ENCODE data around the gene NANOS2. TPM values are rescaled to one million over a fixed set of nuclear protein-coding genes. Genes with fewer than 3 reads are reported as not detected.
"Not testable (repeated sequence)": the region's sequence is repeated elsewhere in the genome, so short reads cannot be mapped to it uniquely, and the experiment has no call there.

Gene NANOS2
- total RNA-seq, 2 experiments from 2014 or later = not detected

DNA sequence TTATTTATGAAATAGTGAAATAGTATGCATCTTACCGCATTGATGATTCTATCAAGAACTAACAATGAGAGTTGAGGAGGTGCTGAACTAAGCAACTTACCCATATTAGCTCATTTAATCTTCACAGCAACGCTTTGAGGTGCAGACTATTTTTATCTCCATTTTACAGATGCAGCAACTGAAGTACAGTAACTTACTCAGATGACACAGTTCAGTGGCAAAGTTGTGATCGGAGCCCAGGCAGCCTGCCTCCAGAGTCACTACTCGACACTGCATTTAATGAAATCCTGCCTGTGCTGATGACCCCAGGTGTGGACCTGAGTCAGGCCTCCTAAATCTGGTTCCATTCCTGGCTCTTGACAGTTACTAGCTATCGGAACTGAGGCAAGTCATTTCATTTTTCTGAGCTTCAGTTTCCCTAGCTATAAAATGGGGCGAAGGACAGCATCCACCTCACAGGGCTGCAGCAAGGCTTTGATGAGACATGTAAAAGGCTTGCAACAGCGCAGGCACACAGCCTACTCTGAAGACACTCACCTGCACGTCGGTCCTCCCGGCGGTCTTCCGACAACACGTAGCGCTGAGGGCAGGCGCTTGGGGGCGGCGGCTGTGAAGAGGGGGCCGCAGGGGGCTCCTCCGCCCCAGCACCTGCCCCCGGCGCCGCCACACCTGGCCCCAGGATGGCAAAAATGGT is 13.7 kb downstream of the NANOS2 start:
- CTCF ChIA-PET = interaction anchor here (0.6 to 4.3 kb wide), 6 partner anchors 15 to 132 kb away, joined by 3 to 23 read pairs (median 4); partner anchors contain the start of genes FOXA3, IRF2BP1, SIX5 and SYMPK

DNA sequence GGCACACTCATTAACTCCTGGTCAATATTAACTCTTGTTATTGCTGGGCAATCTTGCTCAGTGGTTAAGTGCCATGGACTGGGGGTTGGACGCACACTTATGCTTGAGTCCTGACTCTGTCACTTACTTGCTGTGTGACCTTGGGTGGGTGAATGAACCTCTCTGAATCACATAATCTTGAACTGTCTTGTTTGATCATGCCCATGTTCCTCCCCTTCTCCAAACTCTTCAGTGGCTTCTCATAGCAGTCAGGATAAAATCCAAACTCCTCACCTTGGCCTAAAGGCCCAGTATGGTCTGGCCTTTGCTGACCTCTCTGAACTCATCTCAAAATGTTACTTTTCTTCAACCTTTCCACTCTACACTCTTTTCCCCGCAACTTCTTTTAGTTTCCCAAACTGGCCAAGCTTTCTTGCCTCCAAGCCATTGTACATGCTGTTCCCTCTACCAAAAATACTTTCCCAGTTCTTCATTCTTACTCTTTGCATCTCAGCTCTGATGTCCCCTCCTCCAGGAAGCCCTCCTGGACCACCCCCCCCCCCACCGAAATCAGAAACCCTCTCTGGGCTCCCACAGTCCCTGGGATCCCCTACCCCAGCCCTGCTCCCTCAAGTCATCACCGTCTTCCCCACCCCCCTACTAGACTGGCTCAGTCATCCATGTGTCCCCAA is 14.5 kb downstream of the NANOS2 start:
- POLR2A ChIA-PET = interaction anchor here (0.6 kb wide), 1 partner anchor 545 kb away, joined by 4 read pairs; no protein-coding TSS in a partner anchor
- CTCF ChIA-PET = interaction anchor here (0.6 to 4.3 kb wide), 6 partner anchors 14 to 131 kb away, joined by 3 to 23 read pairs (median 4); partner anchors contain the start of genes FOXA3, IRF2BP1, SIX5 and SYMPK

More for the DNA sequence above, 13.7 kb downstream of the NANOS2 start:
- POLR2A ChIA-PET = interaction anchor here (0.6 to 0.8 kb wide), 2 partner anchors 37 to 545 kb away, joined by 4 to 5 read pairs; no protein-coding TSS in a partner anchor

DNA sequence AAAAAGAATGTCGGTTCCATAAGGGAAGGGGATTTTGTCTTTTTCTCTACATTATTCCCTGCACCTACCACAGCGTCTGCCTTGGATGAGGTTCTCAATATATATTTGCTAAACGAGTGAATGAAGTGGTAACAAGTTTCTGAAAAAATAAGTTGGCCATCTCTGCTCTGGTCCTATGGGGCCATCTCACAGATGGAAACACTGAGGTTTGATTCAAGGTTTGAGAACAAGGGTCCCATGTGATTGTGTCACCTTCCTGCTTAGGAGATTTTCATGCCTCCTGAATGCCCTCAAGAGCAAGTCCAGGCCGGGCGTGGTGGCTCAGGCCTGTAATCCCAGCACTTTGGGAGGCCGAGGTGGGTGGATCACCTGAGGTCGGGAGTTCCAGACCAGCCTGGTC is 15.3 kb downstream of the NANOS2 start:
- POLR2A ChIA-PET = no interaction called here
- CTCF ChIA-PET = no interaction called here

DNA sequence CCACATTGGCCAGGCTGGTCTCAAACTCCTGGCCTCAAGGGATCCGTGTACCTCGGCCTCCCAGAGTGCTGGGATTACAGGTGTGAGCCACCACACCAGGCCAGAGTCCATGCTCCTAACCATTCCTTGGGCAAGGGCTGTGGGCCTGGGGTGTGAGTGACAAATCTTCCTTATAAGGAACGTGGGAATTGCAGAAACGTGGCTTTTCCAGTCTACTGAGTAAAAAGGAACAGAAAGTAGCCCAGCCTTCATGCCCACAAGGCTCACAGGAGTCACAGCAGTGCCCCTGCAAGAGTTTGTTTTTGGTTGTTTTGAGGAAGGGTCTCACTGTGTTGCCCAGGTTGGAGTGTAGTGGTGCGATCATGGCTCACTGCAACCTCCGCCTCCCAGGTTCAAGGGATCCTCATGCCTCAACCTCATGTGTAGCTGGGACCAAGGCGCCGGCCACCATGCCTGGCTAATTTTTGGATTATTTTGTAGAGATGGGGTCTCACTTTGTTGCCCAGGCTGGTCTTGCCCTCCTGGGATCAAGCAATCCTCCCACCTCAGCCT is 17.2 kb downstream of the NANOS2 start:
- ChIA-PET CTCF (no interaction called here), POLR2A (no interaction called here)

DNA sequence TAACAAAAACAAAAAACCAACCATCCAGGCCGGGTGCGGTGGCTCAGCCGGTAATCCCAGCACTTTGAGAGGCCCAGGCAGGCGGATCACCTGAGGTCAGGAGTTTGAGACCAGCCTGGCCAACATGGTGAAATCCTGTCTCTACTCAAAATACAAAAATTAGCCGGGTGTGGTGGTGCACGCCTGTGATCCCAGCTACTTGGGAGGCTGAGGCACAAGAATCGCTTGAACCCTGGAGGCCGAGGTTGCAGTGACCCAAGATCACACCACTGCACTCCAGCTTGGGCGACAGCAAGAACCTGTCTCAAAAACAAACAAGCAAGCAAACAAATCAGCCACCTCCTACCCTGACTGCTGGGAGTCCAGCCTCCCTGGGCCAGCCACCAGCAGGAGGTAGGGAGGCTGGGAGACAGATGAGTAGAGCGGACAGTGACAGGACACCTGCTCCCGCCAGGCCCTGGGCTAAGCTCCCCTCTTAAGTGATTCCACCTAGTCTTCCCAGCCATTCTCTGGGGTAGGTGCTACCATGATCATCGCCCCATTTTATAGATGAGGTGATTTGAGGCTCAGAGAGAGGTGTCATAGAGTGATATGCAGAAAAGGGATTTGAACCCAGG is 18.5 kb downstream of the NANOS2 start:
- CTCF ChIA-PET, POLR2A ChIA-PET: not testable (repeated sequence)

DNA sequence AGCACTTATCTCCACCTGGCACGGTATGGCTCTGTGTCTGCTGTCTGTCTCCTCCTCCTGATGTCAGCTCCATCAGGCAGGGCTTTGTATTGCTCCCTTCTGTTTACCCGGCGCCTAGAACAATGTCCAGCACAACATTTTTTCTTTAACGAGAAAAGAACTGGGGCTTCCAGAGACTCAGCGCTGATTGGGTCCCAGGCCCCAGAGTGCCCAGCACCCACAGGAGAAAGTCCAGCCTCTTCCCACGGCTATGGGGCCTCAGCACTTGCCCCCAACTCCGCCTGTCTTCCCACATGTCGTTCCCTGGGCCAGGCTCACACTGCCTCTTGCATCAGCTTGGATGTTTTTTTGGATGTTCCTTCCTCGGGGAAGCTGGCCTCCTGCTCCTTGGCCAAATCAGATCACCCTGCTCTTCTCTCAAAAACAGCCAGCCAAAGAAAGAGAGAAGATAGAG is 19.0 kb downstream of the NANOS2 start:
- POLR2A ChIA-PET = no interaction called here
- CTCF ChIA-PET = no interaction called here

DNA sequence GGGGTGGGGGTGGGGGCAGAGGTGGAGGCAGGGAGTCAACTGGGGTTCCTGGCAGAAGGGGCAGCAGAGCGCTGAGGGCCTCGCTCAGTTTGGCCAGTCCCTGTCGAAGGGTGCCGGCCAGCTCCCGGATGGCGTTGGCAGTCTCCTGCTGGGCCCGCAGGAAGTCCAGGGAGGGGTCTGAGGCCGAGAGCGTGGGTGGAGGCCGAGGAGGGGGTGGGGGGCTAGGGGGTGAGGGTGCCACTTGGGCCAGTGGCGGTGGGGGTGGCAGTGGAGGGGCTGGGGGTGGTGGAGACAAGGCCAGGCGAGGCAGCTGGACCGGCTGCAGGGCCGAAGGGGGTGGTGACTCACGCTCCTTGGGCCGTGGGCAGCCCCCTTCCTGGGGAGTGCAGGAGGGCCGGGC is 23.7 kb downstream of the NANOS2 start:
- CTCF ChIA-PET = no interaction called here
- POLR2A ChIA-PET = no interaction called here

DNA sequence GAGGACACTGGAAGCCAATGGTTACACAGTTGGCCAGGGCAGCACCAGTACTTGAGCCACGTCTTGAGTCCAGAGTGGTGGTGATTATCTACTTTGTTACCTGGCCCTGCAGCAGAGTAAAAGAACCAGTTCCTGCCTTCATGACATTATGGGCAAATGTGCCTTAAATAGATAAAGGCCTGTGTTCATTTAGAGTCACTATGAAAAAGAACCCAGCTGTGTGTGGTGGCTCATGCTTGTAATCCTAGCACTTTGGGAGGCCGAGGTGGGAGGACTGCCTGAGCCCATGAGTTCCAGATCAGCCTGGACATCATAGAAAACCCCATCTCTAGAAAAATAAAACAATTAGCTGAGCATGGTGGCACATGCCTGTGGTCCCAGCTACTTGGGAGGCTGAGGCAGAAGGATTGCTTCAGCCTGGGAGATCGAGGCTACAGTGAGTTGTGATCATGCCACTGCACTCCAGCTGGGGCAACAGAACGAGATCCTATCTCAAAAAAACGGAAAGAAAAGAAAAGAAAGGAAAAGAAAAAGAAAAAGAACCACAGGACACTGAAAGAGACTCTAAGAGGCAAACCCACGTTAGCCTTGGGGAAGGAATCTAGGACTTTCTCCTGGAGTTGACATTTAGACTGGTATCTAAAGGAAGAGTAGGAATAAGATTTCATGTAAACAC is 25.2 kb downstream of the NANOS2 start:
- POLR2A ChIA-PET = no interaction called here
- CTCF ChIA-PET = interaction anchor here (0.8 kb wide), 1 partner anchor 90 kb away, joined by 3 read pairs; no protein-coding TSS in a partner anchor

DNA sequence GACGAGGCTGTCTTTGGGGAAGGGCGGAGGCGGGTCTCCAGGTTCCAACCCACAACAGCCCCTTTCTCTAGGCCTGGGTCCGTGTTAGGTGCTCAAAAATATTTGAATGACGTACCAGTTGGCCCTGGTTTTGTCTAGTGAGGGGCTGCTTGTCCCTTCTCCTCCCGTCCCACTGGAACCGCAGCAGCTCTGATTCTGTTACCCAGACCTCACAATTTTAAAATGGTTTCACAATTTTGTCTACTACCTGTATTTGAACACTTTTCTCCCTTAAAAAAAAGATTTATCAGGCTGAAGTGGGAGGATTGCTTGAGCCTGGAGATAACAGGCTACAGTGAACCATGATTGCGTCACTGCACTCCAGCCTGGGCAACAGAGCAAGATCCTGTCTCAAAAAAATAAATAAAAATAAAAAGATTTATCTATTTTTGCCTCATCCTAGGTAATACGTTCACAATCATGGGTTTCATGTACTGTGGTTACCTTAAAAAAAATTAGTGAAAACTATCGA is 27.3 kb downstream of the NANOS2 start:
- ChIA-PET POLR2A (interaction anchor here (2.2 kb wide), 1 partner anchor 15 kb away, joined by 19 read pairs; the partner anchor contains the start of gene MYPOP), CTCF (interaction anchor here (0.9 kb wide), 1 partner anchor 20 kb away, joined by 3 read pairs; no protein-coding TSS in a partner anchor)

DNA sequence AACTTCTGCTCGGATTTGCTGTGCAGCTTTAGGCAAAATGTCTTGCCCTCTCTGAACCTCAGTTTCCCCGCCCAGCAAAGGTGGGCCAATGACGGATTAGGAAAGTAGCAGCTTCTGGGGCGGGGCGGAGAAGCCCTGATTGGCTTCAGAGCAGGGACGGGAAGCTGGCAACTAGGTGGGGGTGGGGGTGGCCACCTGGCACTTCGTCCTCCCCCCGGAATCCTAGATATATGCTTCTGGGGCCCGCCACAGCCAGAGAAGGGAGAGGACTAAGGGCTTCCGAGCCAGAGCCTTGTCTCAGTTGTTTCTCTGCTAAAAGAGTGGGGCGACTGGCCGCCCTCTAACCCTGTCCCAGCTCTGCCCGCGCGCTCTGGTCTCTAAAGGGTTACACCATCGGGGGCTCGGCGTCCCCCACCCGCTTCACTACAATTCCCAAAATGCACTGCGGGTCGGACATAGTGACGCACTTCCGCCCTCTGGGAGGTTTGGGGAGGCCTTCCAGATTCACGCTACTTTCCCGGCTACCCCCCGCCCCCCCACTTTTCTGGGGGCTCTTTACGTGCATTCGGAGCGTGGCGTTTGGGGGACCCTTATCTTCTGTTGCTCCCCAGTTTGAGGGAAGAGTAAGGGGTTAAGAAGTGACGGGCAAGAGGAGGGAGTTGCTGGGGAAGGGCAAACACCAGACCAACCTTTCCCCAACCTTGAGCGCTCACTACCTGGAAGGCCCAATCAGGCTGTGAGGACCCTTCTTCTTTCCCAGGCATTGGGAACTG is 28.0 kb downstream of the NANOS2 start:
- ChIA-PET POLR2A (interaction anchor here (0.5 to 2.4 kb wide), 5 partner anchors 10 to 194 kb away, joined by 4 to 19 read pairs (median 6); partner anchors contain the start of genes DMPK, FOXA3, MYPOP and QPCTL), CTCF (interaction anchor here (0.6 to 2.4 kb wide), 6 partner anchors 14 to 245 kb away, joined by 3 to 27 read pairs (median 4); partner anchors contain the start of genes FOXA3 and SYMPK)

DNA sequence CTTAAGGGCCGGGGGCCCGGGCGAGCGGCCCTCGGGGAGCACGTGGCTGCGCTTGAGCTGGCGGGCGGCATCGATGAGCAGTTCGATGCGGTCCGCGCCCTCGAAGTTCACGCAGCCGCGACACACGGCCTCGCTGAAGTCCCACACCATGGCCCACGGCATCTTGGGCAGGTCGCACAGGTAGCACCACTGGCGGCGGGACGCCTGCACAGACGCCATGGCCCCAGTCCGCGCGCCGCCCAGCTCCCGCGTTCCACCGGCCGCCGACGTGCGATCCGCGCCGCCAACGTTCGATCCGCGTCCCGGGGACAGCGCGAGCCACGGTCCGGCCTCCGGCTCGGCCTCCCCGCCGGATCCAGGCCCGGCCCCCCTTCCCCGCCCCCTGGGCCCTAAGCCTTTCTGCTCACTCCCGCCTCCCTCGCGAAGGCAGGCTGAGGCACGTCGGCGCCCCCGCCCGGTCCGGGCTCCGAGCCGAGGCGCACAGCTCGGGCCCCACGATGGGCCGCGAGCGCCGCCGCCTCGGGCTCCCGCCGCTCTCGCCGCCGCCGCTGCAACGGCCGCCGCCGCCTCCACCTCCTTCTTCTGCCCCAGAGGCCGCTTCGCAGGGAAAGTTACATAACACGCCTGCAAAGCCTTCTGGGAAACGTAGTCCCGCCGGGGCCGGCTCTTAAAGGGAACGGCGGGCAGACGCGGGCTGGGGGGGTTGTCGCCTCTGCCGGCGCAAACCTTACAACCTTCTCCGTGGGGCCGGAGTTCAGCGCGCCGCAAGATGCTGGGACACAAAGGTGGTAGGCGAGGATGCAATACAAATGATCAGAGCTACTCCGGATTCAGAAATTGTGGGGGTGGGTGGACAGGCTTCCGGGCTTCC is 28.8 kb downstream of the NANOS2 start, which contains the start of gene IRF2BP1:
Gene IRF2BP1, minus strand, starts transcription at position 586 of the 871 bp plus-strand sequence. Its CDS starts 367 bp downstream, at position 219.
- CTCF ChIA-PET = interaction anchor here (0.6 to 2.4 kb wide), 9 partner anchors 9 to 245 kb away, joined by 3 to 27 read pairs (median 4); partner anchors contain the start of genes FOXA3, MYPOP and SYMPK

DNA sequence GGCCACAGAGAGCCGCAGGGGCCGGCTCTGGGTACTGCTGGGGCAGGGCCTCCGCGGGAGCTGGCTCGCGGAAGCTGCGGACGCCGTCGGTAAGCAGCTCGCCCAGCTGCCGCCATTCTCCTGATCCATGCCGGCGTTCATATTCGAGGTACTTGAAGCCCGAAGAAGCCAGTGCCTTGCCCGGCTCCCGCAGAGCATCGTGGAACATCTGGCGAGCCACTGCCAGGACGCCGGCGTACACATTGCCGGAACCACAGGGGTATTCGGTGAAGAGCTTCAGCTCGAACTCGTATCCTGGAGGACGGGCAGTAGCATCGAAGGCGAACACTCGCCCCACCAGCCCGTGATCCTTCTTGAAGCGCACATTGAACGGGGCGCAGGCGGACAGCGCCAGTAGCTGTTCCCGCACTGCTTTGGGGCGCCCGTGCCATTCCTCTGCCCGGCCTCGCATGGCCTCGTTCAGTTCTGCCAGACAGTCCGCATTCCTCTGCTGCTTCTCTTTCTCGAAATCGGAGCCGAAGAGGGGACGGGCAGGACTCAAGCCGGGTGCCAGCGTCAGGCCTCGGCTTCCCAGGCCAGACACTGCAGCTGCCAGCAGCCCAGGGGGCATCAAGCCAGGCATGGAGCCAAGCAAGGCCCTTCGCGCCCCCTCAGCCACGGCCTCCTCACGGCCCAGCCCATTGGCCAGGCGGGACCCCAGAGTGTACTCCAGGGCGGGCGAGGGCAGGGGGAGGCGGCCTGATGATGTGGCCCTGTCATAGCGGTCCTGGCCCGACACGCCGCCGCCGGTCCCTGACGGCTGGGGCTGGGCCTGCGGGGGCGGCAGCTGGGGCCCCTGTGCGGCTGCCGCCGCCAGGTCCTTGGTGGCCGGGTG is 29.7 kb downstream of the NANOS2 start:
- CTCF ChIA-PET = interaction anchor here (0.5 to 2.4 kb wide), 8 partner anchors 8 to 209 kb away, joined by 3 to 27 read pairs (median 4); partner anchors contain the start of genes FOXA3, MYPOP and SYMPK
- POLR2A ChIA-PET = interaction anchor here (2.2 to 2.4 kb wide), 2 partner anchors 18 to 21 kb away, joined by 19 read pairs; partner anchors contain the start of genes FOXA3, MYPOP and SYMPK

More for the DNA sequence above, 28.8 kb downstream of the NANOS2 start, which contains the start of gene IRF2BP1:
- POLR2A ChIA-PET = interaction anchor here (0.5 to 2.4 kb wide), 5 partner anchors 9 to 194 kb away, joined by 4 to 19 read pairs (median 6); partner anchors contain the start of genes DMPK, FOXA3, MYPOP and QPCTL

DNA sequence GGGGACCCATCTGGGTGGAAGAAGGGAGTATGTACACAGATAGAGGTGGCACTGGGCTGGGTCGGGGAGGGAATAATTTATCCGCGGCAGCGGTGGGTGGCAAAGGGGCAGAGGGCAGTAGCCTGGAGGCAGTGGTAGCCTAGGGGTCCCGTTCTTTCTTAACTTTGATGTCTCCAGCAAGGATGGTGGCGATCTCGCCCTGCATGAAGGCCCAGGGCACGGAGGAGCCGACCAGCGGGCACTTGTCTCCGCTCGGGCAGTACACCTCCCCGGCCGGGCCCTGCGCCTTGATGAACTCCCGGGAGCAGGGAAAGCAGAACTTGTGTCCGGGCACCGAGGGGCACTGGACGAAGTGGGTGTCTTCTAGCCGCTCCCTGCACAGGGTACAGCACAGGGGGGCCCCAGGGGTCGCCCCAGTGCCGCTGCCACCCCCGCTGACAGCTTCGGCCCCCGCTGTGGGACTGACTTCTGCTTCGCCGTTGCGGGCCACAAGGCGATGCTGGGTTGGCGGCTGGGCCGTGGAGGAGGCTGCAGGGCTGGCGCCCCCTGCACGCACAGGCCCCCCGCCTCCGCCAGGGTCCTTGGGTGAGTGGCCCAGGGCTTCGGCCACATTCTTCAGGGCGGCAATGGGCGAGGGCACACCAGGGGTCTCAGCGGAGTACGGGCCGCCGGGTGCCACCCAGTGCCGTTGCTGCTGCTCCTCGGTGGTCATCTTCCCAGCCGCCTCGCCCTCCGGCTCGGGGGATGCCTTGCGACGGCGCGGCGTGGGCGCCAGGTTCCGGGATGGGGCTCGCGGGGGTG is 30.5 kb downstream of the NANOS2 start:
- CTCF ChIA-PET = interaction anchor here (0.6 to 5.2 kb wide), 12 partner anchors 11 to 208 kb away, joined by 3 to 65 read pairs (median 4); partner anchors contain the start of genes FOXA3 and SYMPK
- POLR2A ChIA-PET = no interaction called here

DNA sequence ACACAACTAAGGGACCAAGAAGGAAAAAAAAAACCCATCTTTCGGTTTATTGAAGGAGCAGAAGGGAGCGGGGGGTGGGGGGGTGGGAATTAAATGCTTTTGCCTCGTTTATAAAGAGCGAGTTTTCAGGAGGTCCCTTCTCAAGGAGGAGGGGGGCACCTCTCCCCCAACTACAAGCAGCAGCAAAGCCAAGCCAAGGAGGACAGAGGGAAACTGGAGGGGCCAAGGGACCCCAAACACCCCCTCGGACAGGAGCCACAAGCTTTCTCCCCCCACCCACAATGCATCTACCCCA is 31.0 kb downstream of the NANOS2 start:
- CTCF ChIA-PET = interaction anchor here (0.6 to 5.2 kb wide), 11 partner anchors 11 to 184 kb away, joined by 3 to 65 read pairs (median 4); partner anchors contain the start of genes FOXA3 and SYMPK
- POLR2A ChIA-PET = no interaction called here
